Measurements from ENCODE around the gene SNAP47. TPM values are rescaled to one million over a fixed set of nuclear protein-coding genes. Genes with fewer than 3 reads are reported as not detected.

SNAP47 gene
- total RNA-seq, 2 donors from 2014 or later: 37.9 to 38.5 TPM

DNA sequence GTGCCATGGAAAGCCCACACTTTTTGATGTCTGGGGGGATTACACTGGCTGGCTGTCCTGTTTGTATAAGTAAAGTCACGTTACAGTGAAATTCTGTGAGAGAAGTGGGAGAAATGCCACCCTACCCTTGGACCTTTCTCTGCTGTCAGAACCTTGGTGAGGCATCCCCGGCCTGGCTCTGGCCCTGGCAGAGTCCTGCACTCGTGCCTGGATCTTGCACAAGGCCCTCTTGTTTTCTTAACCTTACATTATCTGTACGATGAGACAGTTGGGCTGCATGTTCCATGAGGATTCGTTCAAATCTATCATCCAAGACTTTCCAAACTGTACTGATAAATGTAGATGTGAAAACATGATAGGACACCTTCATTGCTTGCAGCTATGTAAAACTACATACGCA lies 11.4 kb downstream of the SNAP47 start:
- ATAC-seq: no peak
- intact Hi-C loops (cut with DNase I): no loop called here
- no peak for DNase-seq

DNA sequence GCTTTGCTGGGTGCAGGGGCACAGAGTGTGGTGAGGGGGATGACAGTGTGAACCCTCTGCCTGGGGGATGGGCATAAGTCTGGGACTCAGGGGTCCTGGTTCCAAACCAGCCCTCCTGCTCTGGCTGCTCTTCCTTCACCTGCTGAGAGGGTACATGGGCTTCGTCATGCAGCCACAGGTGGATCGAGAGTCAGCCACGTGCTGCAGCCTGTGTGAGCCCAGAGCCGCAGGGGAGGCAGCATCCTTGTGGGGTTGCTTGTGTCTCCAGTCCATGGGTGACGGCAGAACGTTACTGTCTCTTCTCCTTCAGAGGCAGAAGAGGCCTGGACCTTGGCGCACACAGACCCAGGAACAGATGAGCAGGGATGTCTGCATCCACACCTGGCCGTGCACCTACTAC lies 12.1 kb downstream of the SNAP47 start:
- intact Hi-C loops (cut with DNase I): no loop called here
- DNase-seq: no peak
- no peak for ATAC-seq

DNA sequence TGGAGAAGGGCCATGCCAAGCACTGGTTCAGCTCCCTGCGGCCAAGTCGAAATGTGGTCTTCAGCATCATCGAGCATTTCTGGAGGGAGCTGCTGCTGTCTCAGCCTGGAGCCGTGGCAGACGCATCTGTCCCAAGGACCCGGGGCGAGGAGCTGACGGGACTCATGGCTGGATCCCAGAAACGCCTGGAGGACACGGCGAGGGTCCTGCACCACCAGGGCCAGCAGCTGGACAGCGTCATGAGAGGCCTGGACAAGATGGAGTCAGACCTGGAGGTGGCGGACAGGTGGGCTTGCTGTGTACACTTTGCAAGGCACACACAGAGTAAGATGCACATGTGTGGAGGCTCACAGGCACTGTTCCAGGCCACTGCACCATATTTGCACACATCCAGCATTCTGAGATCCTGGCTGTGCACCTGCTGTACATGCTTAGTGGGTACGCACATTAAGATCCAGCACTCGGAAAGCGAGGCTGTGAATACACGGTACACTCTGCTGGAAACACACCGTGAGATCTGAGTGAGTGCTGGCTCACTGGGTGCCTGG lies 12.8 kb downstream of the SNAP47 start:
- no peak for ATAC-seq
- no peak for DNase-seq
- intact Hi-C loops (cut with DNase I): no loop called here

DNA sequence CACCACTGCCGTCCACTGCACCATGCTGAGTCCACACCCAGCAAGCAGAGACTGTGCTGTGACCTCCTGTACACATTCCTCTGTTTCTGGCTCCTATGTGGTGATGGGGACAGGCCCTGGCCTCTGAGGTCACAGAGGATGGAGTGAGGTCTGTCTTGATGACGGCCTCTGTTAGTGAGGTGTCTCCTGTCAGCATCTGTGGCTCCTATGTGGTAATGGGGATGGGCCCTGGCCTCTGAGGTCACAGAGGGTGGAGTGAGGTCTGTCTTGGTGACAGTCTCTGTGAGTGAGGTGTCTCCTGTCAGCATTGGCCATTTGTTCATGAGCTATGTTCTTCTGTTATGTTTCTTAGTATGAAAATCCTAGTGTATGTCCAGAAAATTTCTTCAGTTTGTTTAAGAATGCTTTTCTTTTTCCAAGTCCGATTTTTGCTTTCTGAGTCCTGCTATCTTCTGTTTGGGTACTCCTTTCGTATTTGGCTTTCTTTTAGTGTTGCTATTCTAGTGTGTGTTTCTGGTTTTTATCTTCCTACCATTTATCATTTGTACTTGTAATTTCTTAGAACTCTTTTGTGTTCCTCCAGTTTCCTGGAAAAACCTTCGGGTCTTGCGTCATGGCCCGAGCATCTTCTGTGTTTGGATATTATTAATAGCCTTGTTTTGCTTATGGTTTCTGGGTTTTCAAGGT lies 13.4 kb downstream of the SNAP47 start:
- peak; percentile 36 to 50 for ATAC-seq
- intact Hi-C loops (cut with DNase I): no loop called here

DNA sequence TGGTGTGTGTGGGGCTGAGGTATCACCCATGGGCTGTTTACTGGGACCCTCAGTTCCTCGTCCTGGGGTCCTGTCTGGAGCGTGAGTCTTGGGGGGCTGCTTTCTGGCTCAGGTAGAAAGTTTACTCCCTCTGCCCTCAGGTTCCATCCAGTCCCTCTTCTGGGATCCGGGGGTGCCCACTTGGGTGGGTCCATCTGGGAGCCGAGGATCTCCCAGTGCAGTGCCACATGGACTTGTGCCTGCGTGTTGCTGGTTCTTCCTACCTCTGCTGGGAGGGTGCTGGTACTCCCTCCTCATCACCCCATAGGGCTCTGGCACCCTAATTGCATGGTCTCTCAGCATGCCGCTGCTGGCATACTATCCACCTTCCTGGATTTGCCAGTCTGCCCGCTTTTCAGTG lies 14.0 kb downstream of the SNAP47 start:
- no peak for ATAC-seq
- intact Hi-C loops (cut with DNase I): no loop called here

More for the DNA sequence above, 13.4 kb downstream of the SNAP47 start:
- no peak for DNase-seq

DNA sequence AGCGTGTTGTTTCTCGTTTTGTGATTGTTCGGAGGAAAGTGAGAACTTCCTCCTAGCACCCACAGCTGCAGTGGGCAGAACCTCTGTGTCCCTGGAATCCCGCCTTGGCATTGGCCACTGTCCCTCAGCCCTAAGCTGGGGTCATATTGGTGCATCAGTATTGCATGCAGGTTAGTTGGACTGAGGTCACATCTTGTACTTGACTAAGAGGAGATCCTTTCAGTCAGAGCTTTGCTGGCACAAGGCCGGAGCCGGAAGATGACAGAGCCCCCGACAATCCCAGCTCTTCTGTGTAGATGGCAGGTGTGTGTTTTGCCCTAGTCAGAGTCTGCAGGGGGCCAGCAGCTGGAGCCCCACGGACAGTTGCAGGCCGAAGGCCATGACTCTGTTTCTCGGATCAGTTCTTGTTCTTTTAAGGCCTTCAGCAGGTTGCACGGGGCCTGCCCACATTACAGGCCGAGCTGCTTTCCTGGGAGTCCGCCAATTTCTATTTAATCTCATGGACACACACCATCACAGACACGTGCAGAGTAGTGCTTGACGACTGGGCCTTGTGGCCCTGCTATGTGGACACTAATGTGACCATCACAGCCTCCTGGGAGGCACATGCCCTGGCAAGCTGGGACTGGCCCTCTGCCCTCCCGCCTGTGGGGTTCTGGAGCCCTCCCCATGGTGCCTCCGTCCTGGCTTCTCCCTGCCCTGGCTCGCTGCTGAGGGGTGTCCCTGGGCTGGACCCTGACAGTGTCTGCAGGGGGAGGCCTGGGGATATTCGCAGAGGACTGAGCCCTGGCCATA lies 14.9 kb downstream of the SNAP47 start:
- peak; percentile 25 for DNase-seq
- ATAC-seq: peak; percentile 8 to 31

More for the DNA sequence above, 14.0 kb downstream of the SNAP47 start:
- no peak for DNase-seq

DNA sequence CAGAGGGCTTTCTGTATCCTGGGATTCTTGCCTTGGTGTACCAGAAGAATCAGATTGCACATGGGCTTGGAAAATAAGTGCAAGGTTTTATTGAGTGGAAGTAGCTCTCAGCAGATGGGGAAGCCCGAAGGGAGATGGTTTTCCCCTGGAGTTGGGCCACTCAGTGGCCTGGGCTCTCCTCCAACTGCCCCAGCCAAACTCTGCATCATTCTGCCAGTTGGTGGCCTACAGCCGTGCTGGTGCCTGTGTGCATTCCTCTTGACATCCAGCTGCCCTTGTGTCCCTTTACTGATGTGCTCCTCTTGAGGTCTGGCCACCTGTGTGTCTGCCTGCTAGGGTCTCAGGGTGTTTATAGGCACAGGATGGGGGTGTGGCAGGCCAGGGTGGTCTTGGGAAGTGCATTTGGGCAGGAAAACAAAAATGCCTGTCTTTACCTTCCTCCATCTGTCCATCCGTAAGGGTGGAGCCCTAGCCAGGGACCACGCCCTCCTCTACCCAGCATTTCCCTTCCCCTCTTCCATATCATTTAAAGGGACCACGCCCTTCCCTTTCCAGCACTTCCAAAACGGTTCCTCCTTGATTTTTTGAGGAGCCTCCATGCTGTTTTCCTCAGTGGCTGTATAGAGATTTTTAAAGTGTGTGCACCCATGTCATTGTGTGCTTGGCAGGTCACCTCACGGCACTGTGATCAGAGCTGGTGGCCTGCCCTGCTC lies 18.9 kb downstream of the SNAP47 start:
- ATAC-seq (peak; percentile 63 to 85), DNase-seq (peak; percentile 68)
- intact Hi-C loops (cut with DNase I): no loop called here

More for the DNA sequence above, 14.9 kb downstream of the SNAP47 start:
- intact Hi-C loops (cut with DNase I): no loop called here

DNA sequence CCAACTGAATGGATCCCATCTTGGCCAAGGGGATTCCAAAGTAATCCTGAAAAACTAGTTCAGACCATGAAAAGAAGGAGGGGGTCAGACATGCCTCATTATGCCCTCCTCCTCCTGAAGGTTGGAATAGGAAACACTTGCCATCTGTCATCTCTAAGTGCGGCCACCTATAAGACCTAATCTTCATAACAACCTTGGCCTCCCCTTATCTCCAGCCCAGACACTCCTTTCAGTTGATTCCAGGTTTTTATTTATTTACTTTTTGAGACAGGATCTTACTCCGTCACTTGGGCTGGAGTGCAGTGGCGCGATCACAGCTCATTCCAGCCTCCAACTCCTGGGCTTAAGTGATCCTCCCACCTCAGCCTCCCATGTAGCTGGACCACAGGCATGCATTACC lies 19.7 kb downstream of the SNAP47 start:
- no peak for DNase-seq
- intact Hi-C loops (cut with DNase I): no loop called here
- no peak for ATAC-seq

DNA sequence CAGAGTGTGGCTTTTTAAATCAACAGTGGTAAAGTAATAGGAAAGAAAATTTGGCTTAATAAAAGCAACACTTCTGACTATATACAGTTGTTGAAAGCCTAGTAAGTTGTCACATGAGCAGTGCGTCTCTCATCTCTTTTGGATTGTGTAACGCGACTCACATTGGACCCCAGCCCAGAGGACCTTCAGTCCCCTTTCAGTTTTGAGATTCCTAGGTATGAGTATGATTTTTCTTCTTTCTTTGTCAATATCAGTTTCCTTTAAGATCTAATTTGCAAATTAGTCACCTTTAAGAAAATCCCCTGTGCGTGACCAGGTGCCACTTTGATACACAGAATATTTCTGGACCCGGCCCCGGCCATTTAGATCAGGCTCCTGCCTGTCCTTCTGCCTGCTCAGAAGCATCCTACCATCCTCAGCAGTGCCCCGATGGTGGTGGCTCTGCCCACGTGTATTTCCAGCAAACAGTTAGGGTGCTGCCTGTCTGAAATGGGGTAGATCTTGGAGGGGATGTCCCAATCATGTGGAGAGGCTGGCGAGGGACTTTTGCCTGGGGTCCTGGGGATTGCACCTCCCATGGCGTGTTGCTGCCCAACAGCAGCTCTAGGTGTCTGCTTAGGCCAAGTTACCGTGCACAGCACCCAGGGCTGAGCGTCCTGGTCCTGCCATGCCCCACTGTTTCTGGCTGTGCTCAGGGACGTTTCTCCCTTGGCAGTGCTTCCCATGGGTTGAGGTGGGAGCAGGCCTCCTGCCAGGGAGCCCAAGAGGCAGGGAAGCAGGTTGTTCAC lies 21.1 kb downstream of the SNAP47 start:
- DNase-seq (no peak), ATAC-seq (peak in 1 of 2 donors; percentile 36)
- intact Hi-C loops (cut with DNase I): no loop called here

DNA sequence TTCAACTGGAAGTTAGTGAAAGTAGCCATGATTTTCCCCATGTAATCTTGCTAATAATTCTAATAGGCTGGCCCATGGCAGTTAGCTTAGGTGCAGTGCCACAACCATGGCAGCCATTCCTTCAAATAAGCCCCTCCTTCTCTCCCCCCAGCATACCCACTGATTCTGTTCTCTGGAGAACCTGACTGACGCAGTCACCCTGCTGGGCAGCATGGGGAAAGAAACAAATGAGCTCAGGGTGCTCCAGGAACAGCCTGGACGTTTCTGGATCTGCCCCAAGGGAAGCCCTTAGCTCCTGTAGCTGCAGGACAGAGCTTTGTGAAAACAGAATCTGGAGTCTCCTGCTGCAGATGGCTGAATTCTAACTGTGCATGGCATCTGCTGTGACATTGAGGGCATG lies 22.5 kb downstream of the SNAP47 start:
- intact Hi-C loops (cut with DNase I): no loop called here
- DNase-seq (no peak), ATAC-seq (no peak)

DNA sequence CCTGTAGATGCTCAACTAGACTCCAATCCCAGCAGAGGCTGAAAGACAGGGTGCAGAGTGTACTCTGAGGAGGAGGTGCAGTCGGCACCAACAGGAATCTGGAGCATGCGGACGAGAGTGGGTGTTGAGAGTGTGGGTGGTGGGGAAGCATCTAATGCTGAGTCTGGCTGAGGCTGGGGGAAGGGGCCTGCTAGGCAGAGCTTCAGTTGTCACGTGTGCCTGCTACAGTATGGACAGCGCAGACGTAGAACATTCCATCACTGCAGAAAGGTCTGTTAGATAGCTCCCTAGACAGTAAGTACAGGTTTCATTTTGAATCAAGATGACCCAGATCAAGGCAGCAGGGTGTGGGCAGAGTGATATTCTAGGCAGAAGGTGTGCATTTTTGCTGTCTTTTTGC lies 23.1 kb downstream of the SNAP47 start:
- ATAC-seq (no peak), DNase-seq (no peak)
- intact Hi-C loops (cut with DNase I): no loop called here

DNA sequence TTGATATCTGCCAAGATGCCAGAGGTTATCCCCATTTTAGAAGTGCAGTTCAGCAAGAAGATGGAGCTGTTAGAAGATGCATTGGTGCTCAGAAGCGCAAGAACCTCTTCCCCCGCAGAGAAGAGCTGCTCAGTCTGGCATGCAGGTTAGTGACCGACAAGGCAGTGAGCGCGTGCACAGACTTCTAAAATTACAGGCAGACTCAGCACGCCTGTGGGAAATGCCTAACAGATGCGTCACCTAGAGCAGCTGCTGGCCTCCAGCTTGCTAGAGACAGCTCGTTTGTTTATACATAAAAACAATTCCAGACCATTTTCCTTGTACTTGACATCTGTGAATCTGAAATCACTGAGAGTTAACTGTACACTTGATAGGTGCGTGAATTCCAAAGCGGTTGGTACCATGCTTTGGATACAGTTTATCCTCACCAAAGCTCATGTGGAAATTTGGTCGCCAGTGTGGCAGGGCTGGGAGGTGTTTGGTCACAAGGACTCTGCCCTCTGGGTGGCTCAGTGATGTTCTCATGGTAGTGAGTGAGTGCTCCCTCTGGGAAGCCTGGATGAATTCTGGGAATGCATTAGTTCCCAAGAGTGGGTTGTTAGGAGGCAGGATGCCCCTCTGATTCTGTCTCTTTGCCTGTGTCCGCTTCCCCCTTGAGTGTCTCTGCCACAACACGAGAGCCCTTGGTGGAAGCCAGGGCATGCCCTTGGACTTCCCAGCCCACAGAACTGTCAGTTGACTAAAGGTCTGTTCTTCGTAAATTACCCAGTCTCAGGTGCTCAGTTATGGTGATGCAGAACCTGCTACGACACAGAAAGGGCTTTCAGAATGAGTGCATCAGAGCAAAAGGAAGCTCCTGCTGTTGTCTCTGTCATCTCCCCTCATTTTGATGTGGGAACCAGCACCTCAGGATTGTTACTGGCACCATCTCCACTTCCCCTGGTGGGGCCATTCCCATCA lies 24.4 kb downstream of the SNAP47 start:
- intact Hi-C loops (cut with DNase I): loop anchor here (5.0 to 10.0 kb wide), 3 partner anchors 188 to 315 kb away; partner anchors contain the start of gene WNT9A (in 1 of the 2)
- no peak for DNase-seq
- ATAC-seq: peak; percentile 61 to 66

DNA sequence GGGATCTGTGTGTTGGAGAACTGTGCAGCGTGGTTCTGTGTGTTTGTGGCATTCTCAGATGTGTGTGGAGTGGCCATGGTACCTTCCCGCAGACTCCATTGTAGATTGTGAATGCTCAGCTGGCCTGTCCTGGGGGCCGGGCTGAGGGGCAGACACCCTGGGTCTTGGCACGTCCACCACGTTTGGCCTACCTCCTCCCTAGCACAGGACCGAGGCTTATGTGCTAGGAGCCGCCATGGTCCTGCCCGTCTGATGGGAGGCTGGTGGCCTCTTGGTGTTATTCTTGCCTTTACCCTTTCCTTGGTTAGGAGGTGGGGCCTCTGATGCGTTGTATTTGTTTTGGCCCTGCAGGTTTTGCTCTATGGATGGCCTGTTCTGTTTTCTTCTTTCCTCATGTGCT lies 25.1 kb downstream of the SNAP47 start:
- intact Hi-C loops (cut with DNase I): loop anchor here (5.0 to 10.0 kb wide), 3 partner anchors 187 to 314 kb away; partner anchors contain the start of gene WNT9A (in 1 of the 2)
- no peak for DNase-seq
- no peak for ATAC-seq

DNA sequence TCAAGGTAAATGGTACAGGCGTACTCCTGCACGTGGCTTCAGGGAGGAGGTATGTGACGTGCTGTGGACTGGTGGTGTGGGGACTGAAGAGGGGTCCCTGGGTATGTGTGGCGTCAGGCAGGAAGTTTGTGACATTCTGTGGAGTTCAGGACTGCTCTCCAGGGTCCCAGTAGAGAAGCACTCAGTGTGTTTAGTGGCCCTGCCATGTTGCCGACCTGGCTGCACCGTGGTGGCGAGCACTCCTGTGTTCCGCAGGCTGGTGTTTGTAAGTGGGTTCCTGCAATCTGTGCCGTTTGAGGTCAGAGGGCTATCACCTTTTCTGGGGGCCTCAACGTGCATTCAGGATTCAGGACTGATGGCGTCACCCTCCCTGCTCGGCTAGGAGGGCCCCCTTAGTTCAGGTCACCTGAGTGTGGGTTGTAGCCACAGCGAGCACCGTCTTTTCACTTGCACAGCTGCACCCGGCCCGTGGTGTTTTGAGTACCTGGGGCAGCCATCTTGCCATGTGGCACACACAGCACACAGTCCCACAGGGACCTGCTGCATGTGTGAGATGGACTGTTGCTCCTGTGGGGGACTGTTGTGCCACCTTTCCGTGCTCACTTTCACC lies 26.5 kb downstream of the SNAP47 start:
- intact Hi-C loops (cut with DNase I): loop anchor here (1.0 to 10.0 kb wide), 4 partner anchors 185 to 313 kb away; partner anchors contain the start of gene WNT9A (in 1 of the 2)
- DNase-seq (no peak), ATAC-seq (no peak)

DNA sequence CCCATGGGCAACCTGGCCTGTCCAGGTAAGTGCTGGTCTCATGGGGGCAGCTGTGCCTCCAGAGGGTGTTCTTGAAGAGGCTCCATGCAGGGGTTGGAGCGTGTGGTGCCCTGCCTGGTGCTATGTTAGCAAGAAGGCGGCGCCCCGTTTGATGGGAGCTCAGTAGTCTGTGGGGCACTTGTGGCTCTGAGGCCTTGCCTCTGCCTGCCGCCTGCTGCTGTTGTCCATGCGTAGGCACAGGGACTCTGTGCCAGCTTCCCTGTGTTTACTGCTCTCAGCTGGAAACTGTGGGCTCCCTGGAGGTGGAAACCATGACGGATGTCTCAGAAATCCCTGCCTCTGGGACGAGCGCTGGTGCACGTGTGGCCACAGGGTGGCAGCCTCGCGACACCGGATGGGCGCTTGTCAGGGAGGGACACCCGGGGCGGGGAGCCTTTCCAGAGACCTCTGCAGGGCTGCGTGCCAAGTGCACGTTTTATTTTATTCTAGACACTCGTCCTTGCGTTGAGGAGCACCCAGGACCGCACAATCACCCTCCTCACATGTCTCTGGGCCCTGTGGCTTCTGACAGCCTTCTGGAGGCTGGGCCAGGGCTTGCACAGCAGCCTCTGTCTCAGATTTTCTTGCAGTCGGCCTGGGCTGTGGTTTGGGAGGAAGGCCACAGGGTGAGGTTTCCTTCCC lies 27.1 kb downstream of the SNAP47 start:
- intact Hi-C loops (cut with DNase I): loop anchor here (1.0 to 10.0 kb wide), 4 partner anchors 184 to 312 kb away; partner anchors contain the start of gene WNT9A (in 1 of the 2)
- ATAC-seq: peak; percentile 78 to 80
- peak; percentile 90 for DNase-seq

DNA sequence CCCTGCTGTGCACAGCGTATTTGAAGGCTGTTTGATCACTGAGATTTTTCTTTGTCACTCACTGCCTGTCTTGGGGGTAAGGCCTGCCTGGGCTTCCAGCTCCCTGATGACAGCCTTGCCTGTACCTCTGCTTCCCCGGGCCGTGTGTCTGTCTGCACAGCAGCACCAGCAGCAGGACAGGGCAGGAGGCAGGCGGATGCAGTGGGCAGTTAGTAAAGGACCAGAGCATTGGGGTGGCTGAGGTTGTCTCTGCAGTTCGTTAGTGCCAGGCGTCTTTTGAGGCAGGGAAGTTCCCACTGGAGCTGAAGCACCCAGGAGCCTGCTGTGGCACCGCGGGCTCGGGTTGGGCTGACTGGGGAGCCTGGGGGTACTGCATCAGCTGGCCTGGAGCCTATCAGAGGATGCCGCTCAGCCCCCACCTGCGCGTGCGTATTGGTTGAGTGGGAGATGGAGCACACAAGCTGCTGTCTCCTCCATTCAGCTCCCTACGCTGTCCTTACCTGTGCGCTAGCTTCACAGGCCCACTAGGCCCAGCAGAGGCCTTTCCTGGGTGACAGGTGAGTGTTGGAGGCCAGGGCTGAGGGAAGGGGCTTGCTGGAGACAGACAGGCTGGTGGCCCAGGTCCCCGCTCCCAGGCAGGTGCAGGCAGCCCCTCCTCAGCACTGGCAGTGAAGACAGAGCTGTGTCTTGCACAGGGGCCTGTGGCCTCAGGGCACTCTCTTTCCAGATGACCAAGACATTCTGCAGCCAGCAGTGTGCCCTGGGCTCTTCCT lies 28.2 kb downstream of the SNAP47 start:
- intact Hi-C loops (cut with DNase I): loop anchor here (5.0 to 10.0 kb wide), 3 partner anchors 184 to 311 kb away; partner anchors contain the start of gene WNT9A (in 1 of the 2)
- no peak for ATAC-seq
- DNase-seq: no peak

All from left cardiac atrium (tissue), 4 donors.